GM12872 (cell line): ENCODE results near the gene COL5A1.

Experiments
- CTCF ChIP-seq: IDR thresholded peaks from 3 replicates; pipeline ENCODE4 v1.5.1; 2011; ENCODE audit warnings: low read depth, mild to moderate bottlenecking, low read length, moderate library complexity; ENCODE audit not compliant: insufficient read depth

COL5A1 gene

GRCh38 chr9:134719331-134719730, 77.7 kb downstream of the COL5A1 start:
- no peak for TF ChIP-seq CTCF

GRCh38 chr9:134720136-134720753, 78.6 kb downstream of the COL5A1 start:
- TF ChIP-seq CTCF = no peak

- no peak for TF ChIP-seq CTCF
These were observed 79.2 kb downstream of the COL5A1 start for GRCh38 chr9:134720796-134721195.

- no peak for TF ChIP-seq CTCF
These were observed 79.7 kb downstream of the COL5A1 start for GRCh38 chr9:134721344-134721743.

- TF ChIP-seq CTCF = no peak
These were observed 80.6 kb downstream of the COL5A1 start for GRCh38 chr9:134722120-134722701.

GRCh38 chr9:134723037-134723436, 81.4 kb downstream of the COL5A1 start:
- no peak for TF ChIP-seq CTCF

GRCh38 chr9:134723491-134724190, 82.0 kb downstream of the COL5A1 start:
- TF ChIP-seq CTCF = no peak
